HG03342 (cell line): Measurements from ENCODE around the gene KRTAP12-3.
"Not testable (repeated sequence)": the region's sequence is repeated elsewhere in the genome, so short reads cannot be mapped to it uniquely, and the experiment has no call there.

ENCODE experiments used
- ATAC-seq: cut with Tn5 transposase; IDR thresholded peaks from one replicate; pipeline ENCODE4 v1.9.1; 2021; ENCODE audit warnings: mild to moderate bottlenecking, moderate library complexity; ENCODE audit not compliant: unreplicated experiment

KRTAP12-3 gene

GRCh38 chr21:44627181-44627822, 30.4 kb upstream of the KRTAP12-3 start:
- not testable (repeated sequence) for ATAC-seq

GRCh38 chr21:44627831-44628233, 29.9 kb upstream of the KRTAP12-3 start:
- not testable (repeated sequence) for ATAC-seq

- ATAC-seq: no peak
Measured at GRCh38 chr21:44628707-44629391, 28.9 kb upstream of the KRTAP12-3 start.

GRCh38 chr21:44630440-44630839, 27.3 kb upstream of the KRTAP12-3 start:
- ATAC-seq: no peak

- ATAC-seq: no peak
Measured at GRCh38 chr21:44632067-44632466, 25.7 kb upstream of the KRTAP12-3 start.

DNA sequence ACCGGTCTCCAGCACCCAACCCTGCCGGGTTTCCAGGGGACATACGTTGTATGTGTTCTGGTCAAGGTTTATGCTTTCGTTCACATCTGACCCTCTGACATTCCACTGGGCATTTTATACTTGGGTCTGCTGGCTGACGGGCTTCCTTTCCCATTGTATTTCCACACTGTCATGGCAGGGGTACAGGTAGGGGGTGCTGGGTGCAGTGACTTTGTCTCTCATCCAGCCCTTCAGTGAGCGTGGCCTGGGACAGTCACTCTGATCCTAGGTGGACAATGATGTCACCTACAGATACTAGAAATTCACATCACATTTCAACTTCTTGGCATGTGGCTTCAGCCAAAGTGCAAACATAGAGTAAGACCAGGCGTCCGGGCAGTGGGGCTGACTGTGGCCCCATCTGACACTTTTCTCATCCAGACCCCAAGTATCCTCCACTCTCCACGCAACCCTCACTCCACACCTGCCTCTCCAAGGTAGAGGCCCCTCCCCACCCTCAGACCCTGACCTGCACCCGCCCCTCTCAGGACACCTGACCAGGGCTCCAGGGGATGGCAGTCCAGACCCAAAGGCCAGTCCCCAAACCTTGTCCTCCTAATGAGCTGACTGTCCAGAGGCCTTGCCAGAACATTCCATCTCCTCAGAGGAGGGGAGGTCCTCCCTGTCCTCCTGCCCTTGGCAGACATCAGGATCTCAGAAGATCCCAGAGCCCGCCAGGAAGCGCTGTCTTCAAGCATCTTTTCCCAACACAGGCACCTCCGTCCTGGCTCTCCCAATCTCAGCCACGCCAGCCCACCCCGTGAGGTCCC, 21.3 kb upstream of the KRTAP12-3 start:
- no peak for ATAC-seq

- no peak for ATAC-seq
Measured at GRCh38 chr21:44637018-44637850, 20.5 kb upstream of the KRTAP12-3 start, which contains the start of gene KRTAP10-10. TSS of gene KRTAP10-10 (plus strand) at chr21:44637356. CDS start at chr21:44637418, 62 bp downstream.

DNA sequence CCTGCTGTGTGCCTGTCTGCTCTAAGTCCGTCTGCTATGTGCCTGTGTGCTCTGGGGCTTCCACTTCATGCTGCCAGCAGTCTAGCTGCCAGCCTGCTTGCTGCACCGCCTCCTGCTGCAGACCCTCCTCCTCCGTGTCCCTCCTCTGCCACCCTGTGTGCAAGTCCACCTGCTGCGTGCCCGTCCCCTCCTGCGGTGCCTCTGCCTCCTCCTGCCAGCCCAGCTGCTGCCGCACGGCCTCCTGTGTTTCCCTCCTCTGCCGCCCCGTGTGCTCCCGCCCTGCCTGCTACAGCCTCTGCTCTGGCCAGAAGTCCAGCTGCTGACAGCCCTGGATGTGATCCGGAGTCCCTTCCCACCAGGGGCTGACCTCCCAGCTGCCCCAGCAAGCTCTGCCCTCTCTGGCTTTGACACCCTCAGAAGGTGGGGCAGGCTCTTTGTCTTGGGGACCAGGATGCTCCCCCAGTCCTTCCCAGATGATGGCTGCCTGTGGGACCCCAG, 19.8 kb upstream of the KRTAP12-3 start:
- not testable (repeated sequence) for ATAC-seq

- ATAC-seq: not testable (repeated sequence)
Measured at GRCh38 chr21:44638506-44639330, 19.0 kb upstream of the KRTAP12-3 start.

GRCh38 chr21:44639331-44639655, 18.4 kb upstream of the KRTAP12-3 start:
- no peak for ATAC-seq

- no peak for ATAC-seq
Measured at GRCh38 chr21:44640761-44641160, 17.0 kb upstream of the KRTAP12-3 start.

DNA sequence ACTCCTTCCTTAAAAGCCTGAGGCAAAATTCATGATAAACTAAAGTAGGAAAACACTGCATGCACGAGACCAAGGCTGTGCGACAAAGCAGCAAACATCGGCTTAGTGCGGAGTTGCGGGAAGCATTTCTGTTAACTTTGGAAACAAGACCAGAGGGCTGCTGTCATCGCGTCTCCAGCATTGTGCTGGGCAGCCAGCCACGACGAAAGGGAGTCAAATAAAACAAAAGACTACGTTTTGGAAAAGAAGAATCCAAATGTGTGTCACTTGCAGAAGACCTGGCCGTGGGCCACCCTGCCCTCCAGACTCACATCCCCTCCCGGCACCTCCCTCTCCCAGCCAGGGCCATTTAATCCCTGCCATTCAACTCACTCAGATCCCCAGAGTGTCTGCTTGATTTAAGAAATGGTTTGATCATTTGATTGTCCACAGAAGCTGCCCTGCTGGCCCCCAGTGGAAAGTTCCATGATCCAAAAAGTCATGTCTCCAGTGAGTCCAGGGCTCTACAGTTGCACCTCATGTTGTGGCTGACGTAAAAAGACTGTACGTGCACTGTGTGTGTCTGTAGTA, 13.9 kb upstream of the KRTAP12-3 start:
- ATAC-seq: no peak

DNA sequence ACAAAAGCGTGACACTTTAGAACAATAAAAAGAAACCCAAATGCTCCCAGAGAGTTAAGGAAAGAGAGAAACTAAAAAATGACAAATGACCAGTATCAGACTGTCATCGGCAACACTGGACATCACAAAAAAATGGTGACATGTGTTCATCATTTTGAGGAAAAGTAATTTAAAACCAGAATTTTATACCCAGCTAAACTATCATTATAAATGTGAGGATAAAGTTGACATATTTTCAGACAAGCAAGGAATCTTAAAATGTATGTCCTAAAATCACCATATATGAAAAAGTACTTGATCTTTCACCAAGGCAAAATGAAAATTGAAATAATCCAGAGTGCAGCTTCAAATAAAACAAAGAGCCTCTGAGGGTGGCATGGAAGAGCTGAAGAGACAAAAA, 12.9 kb upstream of the KRTAP12-3 start:
- no peak for ATAC-seq

GRCh38 chr21:44646366-44647221, 11.1 kb upstream of the KRTAP12-3 start, which contains the start of gene KRTAP10-11:
TSS of gene KRTAP10-11 (plus strand) at chr21:44646414. CDS start at chr21:44646459, 45 bp downstream.
- not testable (repeated sequence) for ATAC-seq

DNA sequence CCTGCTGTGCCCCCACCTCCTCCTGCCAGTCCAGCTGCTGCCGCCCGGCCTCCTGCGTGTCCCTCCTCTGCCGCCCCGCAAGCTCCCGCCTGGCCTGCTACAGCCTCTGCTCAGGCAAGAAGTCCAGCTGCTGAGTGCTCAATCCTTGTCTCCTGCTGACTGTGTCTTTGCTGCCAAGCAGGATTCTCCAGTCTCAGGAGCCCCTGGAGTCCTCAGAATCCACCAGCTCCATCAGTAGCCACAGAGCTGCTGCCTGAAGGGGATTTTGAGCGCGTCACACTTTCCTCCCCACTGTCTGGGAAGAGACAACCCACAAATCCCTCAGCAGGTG, 10.5 kb upstream of the KRTAP12-3 start:
- ATAC-seq: no peak

DNA sequence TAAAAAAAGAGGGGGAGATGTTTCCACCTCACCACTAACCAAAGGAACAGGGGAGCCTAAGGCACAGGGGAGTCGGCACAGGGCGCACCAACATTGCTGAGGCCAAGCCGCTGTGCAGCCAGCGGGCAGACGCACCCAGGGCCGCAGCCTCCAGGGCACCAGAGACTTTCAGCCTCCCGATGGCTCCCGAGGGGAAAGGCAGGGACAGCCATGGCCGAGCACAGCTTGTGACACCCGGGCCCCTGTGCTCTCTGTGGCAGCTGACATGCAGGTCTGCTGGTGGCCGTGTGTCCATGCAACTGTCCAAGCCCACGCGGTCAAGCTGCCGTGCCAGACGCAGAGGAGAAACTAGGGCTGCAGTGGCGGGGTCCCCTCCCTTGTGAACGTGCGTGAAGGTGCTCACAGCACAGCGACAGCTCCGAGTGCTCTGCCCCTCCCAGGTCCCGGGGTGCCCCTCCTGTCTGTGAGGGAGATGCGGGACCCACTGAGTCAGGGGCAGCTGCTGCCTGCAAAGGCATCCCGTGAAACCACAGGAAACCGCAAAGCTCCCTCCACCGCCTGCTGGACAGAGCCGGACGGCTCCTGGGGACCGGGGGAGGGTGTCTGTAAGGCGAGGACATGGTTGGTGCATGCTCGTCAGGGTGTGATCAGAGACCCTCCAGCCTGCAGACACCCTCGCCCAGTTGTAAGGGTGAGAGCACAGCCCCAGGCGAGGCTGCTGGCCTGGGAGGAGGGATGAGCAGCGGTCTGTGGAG, 9.0 kb upstream of the KRTAP12-3 start:
- no peak for ATAC-seq

- ATAC-seq: no peak
Measured at GRCh38 chr21:44649521-44650100, 8.1 kb upstream of the KRTAP12-3 start.
